Ovary (tissue), 3 donors: ENCODE results near the gene CNBD2.

ENCODE experiments used
- POLR2A ChIP-seq: fragments of 450-650 bp; IDR thresholded peaks from one replicate; pipeline ENCODE4 v1.6.1; 2017; ENCODE audit warnings: antibody characterized with exemption, mild to moderate bottlenecking, moderate library complexity
- TF ChIP-seq, protein P1 (sequence below), 3 donors: fragments of 450-650 bp in 2 of 3; fragments of 200-600 bp in 1 of 3; IDR thresholded peaks; one replicate each; pipeline versions ENCODE4 v1.5.1 to v1.8.0; 2016 to 2022; ENCODE audit warnings: antibody characterized with exemption in 3 of 3, mild to moderate bottlenecking in 1 of 3
- donor health status: DM: no; HTN: no; CAD: no.

DNA sequence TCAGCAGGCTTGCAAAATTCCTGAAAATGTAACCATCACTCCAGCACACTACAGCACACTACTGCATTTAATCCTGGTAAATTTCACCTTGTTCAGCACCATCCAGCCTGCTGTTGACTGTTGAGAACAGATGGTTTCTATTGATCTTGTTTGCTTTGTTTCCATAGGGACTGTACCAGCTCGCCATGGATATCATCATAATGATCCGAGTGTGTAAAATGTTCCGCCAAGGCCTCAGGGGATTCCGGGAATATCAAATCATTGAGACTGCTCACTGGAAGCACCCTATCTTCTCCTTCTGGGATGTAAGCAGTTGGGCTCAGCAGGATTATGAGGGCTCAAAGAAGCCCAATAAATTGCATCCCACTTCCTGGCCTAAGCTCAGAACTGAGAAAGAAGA, 4.1 kb downstream of the CNBD2 start:
- TF ChIP-seq, protein P1, sequence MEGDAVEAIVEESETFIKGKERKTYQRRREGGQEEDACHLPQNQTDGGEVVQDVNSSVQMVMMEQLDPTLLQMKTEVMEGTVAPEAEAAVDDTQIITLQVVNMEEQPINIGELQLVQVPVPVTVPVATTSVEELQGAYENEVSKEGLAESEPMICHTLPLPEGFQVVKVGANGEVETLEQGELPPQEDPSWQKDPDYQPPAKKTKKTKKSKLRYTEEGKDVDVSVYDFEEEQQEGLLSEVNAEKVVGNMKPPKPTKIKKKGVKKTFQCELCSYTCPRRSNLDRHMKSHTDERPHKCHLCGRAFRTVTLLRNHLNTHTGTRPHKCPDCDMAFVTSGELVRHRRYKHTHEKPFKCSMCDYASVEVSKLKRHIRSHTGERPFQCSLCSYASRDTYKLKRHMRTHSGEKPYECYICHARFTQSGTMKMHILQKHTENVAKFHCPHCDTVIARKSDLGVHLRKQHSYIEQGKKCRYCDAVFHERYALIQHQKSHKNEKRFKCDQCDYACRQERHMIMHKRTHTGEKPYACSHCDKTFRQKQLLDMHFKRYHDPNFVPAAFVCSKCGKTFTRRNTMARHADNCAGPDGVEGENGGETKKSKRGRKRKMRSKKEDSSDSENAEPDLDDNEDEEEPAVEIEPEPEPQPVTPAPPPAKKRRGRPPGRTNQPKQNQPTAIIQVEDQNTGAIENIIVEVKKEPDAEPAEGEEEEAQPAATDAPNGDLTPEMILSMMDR (IDR thresholded peaks at IDR 0.05), result no peak
- no peak for TF ChIP-seq POLR2A
